WTC11 (cell line): ENCODE data around the gene RFX7. TPM values are rescaled to one million over a fixed set of nuclear protein-coding genes. Genes with fewer than 3 reads are reported as not detected.

Experiments used
- ATAC-seq: fragments of 200-7000 bp; cut with Tn5 transposase; 2 replicates; pipeline ENCODE4 v1.10.0; 2021; ENCODE audit warnings: mild to moderate bottlenecking, moderate library complexity
- CTCF ChIA-PET: fragments of 300-600 bp; sonication (Branson Sonifier 250); formaldehyde crosslinking; loops from one replicate; lab custom pipeline; 2021; ENCODE audit warnings: antibody characterized with exemption; lab: Charles Lee
- POLR2A ChIA-PET: fragments of 350-600 bp; sonication (Branson Sonifier 250); formaldehyde crosslinking; loops from one replicate; lab custom pipeline; 2021; ENCODE audit warnings: antibody characterized with exemption; lab: Charles Lee
- DNase-seq: peaks from one replicate; pipeline ENCODE4 v3.0.0; 2021; ENCODE audit warnings: low spot score
- H3K27ac Mint-ChIP-seq: 2 replicates; pipeline ENCODE4 v1.8.0; 2021; ENCODE audit warnings: mixed read lengths
- H3K27me3 Mint-ChIP-seq: 2 replicates; pipeline ENCODE4 v1.8.0; 2021; ENCODE audit warnings: low read depth, mild to moderate bottlenecking, moderate library complexity, mixed read lengths
- H3K36me3 Mint-ChIP-seq: 2 replicates; pipeline ENCODE4 v1.8.0; 2021; ENCODE audit warnings: mixed read lengths
- H3K4me1 Mint-ChIP-seq: 2 replicates; pipeline ENCODE4 v1.8.0; 2022; ENCODE audit warnings: mixed read lengths
- H3K4me3 Mint-ChIP-seq: 2 replicates; pipeline ENCODE4 v1.8.0; 2021; ENCODE audit warnings: mild to moderate bottlenecking, moderate library complexity, mixed read lengths
- H3K9me3 Mint-ChIP-seq: 2 replicates; pipeline ENCODE4 v1.8.0; 2021; ENCODE audit warnings: mixed read lengths
- AR ChIP-seq: fragments of 250-450 bp; sonication (Bioruptor Pico); IDR thresholded peaks from 2 replicates; pipeline ENCODE4 v1.9.0; 2021; ENCODE audit warnings: mild to moderate bottlenecking
- GTF2I ChIP-seq: fragments of 250-450 bp; sonication (Bioruptor Pico); conservative IDR thresholded peaks from 2 replicates; pipeline ENCODE4 v1.4.0; 2021; ENCODE audit warnings: mild to moderate bottlenecking
- NR1H2 ChIP-seq: sonication (generic); formaldehyde crosslinking; IDR thresholded peaks from 2 replicates; pipeline ENCODE4 v1.9.0; 2021; ENCODE audit warnings: mild to moderate bottlenecking, moderate library complexity, missing genetic modification reagents
- NR2C2 ChIP-seq: sonication (generic); formaldehyde crosslinking; IDR thresholded peaks from 2 replicates; pipeline ENCODE4 v1.8.0; 2022; ENCODE audit warnings: mild to moderate bottlenecking, missing genetic modification reagents
- OVOL2 ChIP-seq: fragments of 250-450 bp; sonication (Bioruptor Pico); IDR thresholded peaks from 2 replicates; pipeline ENCODE4 v1.9.0; 2021; ENCODE audit warnings: mild to moderate bottlenecking, borderline replicate concordance
- RELA ChIP-seq: sonication (generic); formaldehyde crosslinking; IDR thresholded peaks from 2 replicates; pipeline ENCODE4 v1.8.1; 2022; ENCODE audit warnings: missing genetic modification reagents, mild to moderate bottlenecking, borderline replicate concordance
- SMAD3 ChIP-seq: sonication (generic); formaldehyde crosslinking; IDR thresholded peaks from 2 replicates; pipeline ENCODE4 v1.8.0; 2022; ENCODE audit warnings: missing genetic modification reagents, mild to moderate bottlenecking, borderline replicate concordance
- USF2 ChIP-seq: sonication (generic); formaldehyde crosslinking; IDR thresholded peaks from 2 replicates; pipeline ENCODE4 v1.8.1; 2023; ENCODE audit warnings: mild to moderate bottlenecking, missing genetic modification reagents, moderate library complexity
- ZNF232 ChIP-seq: sonication (generic); formaldehyde crosslinking; IDR thresholded peaks from 2 replicates; pipeline ENCODE4 v1.8.0; 2022; ENCODE audit warnings: mild to moderate bottlenecking, missing genetic modification reagents
- ZNF281 ChIP-seq: sonication (generic); formaldehyde crosslinking; IDR thresholded peaks from 2 replicates; pipeline ENCODE4 v1.8.0; 2023; ENCODE audit warnings: mild to moderate bottlenecking, missing genetic modification reagents
- ZNF317 ChIP-seq: sonication (generic); formaldehyde crosslinking; IDR thresholded peaks from 2 replicates; pipeline ENCODE4 v1.8.1; 2023; ENCODE audit warnings: low read depth, mild to moderate bottlenecking, moderate library complexity, missing genetic modification reagents, borderline replicate concordance
- ZNF416 ChIP-seq: fragments of 250-450 bp; sonication (Bioruptor Pico); IDR thresholded peaks from 2 replicates; pipeline ENCODE4 v1.9.0; 2021; ENCODE audit warnings: mild to moderate bottlenecking, inconsistent platforms
- total RNA-seq: library from RNA; stranded (reverse); gene quantifications from 3 replicates; pipeline ENCODE4 v1.2.3, GENCODE V29; 2021
- TF ChIP-seq, protein P1 (sequence below): fragments of 200-600 bp; IDR thresholded peaks from 2 replicates; pipeline ENCODE4 v1.8.0; 2022; ENCODE audit warnings: antibody characterized with exemption
- TF ChIP-seq, protein P2 (sequence below): sonication (generic); formaldehyde crosslinking; IDR thresholded peaks from 2 replicates; pipeline ENCODE4 v1.8.1; 2022; ENCODE audit warnings: missing genetic modification reagents, borderline replicate concordance
- TF ChIP-seq, protein P3 (sequence below): sonication (generic); formaldehyde crosslinking; IDR thresholded peaks from 2 replicates; pipeline ENCODE4 v1.8.1; 2022; ENCODE audit warnings: mild to moderate bottlenecking, missing genetic modification reagents, moderate library complexity, borderline replicate concordance
- TF ChIP-seq, protein P4 (sequence below): sonication (generic); formaldehyde crosslinking; IDR thresholded peaks from 2 replicates; pipeline ENCODE4 v1.8.1; 2023; ENCODE audit warnings: mild to moderate bottlenecking, missing genetic modification reagents

RFX7 gene
- total RNA-seq, 1 experiment from 2014 or later = 36.0 TPM

DNA sequence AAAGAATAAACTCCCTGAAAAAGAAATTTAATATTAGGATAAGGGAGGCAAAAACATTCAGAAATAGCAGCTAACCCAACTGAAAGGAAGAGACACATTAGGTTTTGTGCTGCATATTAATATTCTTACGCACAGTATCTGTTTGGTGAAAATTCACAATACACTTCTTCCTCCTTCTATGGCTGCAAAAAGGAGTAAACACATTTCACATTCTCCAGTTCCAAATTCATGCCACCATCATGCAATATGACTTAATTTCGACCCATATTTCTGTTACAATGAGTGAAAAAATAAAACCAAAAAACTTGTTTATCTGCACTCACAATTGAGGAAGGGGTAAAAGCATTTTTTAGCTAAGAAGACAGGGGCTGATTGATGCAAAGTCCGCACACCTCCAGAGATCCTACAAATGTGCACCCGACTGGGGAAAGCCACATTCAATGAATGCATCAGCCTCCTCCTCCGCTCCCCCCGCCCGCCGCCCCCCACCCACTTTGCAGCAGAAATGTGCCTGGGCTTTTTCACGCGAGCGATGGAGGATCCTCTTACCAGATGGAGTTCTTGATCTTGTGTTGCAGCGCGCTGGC lies 1.0 kb downstream of the RFX7 start (continued):
- TF ChIP-seq AR (CRISPR knock-in tag) (no peak), NR2C2 (CRISPR knock-in tag) (no peak), GTF2I (CRISPR knock-in tag) (no peak), USF2 (CRISPR knock-in tag) (no peak), ZNF281 (CRISPR knock-in tag) (no peak)
- TF ChIP-seq, protein P1, sequence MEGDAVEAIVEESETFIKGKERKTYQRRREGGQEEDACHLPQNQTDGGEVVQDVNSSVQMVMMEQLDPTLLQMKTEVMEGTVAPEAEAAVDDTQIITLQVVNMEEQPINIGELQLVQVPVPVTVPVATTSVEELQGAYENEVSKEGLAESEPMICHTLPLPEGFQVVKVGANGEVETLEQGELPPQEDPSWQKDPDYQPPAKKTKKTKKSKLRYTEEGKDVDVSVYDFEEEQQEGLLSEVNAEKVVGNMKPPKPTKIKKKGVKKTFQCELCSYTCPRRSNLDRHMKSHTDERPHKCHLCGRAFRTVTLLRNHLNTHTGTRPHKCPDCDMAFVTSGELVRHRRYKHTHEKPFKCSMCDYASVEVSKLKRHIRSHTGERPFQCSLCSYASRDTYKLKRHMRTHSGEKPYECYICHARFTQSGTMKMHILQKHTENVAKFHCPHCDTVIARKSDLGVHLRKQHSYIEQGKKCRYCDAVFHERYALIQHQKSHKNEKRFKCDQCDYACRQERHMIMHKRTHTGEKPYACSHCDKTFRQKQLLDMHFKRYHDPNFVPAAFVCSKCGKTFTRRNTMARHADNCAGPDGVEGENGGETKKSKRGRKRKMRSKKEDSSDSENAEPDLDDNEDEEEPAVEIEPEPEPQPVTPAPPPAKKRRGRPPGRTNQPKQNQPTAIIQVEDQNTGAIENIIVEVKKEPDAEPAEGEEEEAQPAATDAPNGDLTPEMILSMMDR = no peak

- H3K27me3 Mint-ChIP-seq = no peaks in the 10 kb centered on the region
- DNase-seq = no peak
- ChIA-PET CTCF (no interaction called here), POLR2A (no interaction called here)
- H3K27ac Mint-ChIP-seq = peak overlapping the region; percentile 41; the same call in 1 of the 2 replicates
- peaks cover 7% of the 10 kb centered on the region for H3K36me3 Mint-ChIP-seq
- peak overlapping the region; percentile 94 for H3K4me3 Mint-ChIP-seq
- peaks cover 51% of the 10 kb centered on the region for H3K4me1 Mint-ChIP-seq
- H3K9me3 Mint-ChIP-seq = no peaks in the 10 kb centered on the region
- no peak for ATAC-seq
- TF ChIP-seq, protein P2, sequence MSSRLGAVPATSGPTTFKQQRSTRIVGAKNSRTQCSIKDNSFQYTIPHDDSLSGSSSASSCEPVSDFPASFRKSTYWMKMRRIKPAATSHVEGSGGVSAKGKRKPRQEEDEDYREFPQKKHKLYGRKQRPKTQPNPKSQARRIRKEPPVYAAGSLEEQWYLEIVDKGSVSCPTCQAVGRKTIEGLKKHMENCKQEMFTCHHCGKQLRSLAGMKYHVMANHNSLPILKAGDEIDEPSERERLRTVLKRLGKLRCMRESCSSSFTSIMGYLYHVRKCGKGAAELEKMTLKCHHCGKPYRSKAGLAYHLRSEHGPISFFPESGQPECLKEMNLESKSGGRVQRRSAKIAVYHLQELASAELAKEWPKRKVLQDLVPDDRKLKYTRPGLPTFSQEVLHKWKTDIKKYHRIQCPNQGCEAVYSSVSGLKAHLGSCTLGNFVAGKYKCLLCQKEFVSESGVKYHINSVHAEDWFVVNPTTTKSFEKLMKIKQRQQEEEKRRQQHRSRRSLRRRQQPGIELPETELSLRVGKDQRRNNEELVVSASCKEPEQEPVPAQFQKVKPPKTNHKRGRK (CRISPR knock-in tag) = no peak
- no peak for TF ChIP-seq OVOL2
- no peak for TF ChIP-seq SMAD3
- TF ChIP-seq ZNF416 (CRISPR knock-in tag) = no peak
- no peak for TF ChIP-seq AR (CRISPR knock-in tag)
- TF ChIP-seq ZNF232 (CRISPR knock-in tag) = no peak
- TF ChIP-seq NR1H2 (CRISPR knock-in tag) = no peak
- TF ChIP-seq RELA (CRISPR knock-in tag) = no peak
- TF ChIP-seq, protein P3, sequence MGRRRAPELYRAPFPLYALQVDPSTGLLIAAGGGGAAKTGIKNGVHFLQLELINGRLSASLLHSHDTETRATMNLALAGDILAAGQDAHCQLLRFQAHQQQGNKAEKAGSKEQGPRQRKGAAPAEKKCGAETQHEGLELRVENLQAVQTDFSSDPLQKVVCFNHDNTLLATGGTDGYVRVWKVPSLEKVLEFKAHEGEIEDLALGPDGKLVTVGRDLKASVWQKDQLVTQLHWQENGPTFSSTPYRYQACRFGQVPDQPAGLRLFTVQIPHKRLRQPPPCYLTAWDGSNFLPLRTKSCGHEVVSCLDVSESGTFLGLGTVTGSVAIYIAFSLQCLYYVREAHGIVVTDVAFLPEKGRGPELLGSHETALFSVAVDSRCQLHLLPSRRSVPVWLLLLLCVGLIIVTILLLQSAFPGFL (CRISPR knock-in tag) = no peak
- TF ChIP-seq, protein P4, sequence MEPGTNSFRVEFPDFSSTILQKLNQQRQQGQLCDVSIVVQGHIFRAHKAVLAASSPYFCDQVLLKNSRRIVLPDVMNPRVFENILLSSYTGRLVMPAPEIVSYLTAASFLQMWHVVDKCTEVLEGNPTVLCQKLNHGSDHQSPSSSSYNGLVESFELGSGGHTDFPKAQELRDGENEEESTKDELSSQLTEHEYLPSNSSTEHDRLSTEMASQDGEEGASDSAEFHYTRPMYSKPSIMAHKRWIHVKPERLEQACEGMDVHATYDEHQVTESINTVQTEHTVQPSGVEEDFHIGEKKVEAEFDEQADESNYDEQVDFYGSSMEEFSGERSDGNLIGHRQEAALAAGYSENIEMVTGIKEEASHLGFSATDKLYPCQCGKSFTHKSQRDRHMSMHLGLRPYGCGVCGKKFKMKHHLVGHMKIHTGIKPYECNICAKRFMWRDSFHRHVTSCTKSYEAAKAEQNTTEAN = no peak
- no peak for TF ChIP-seq USF2 (CRISPR knock-in tag)
- no peak for TF ChIP-seq ZNF317
These were observed 2.1 kb downstream of the RFX7 start for GRCh38 chr15:56241374-56242105.
